Ovary (tissue), 3 donors: ENCODE data around the gene GGACT.

Experiments
- CTCF ChIP-seq, 3 donors: fragments of 450-650 bp in 2 of 3; fragments of 200-600 bp in 1 of 3; IDR thresholded peaks; one replicate each; pipeline versions ENCODE4 v1.5.1 to v1.8.0; 2016 to 2022; ENCODE audit warnings: antibody characterized with exemption in 3 of 3, mild to moderate bottlenecking in 1 of 3
- EP300 ChIP-seq: sonication (generic); formaldehyde crosslinking; IDR thresholded peaks from one replicate; pipeline ENCODE4 v1.6.1; 2017; ENCODE audit warnings: antibody characterized with exemption
- POLR2A ChIP-seq: fragments of 450-650 bp; IDR thresholded peaks from one replicate; pipeline ENCODE4 v1.6.1; 2017; ENCODE audit warnings: antibody characterized with exemption, mild to moderate bottlenecking, moderate library complexity
- donor health status: DM: no; HTN: no; CAD: no.

- TF ChIP-seq CTCF (IDR thresholded peaks at IDR 0.05) (no peak), EP300 (no peak), POLR2A (no peak)
Observed at GRCh38 chr13:100506154-100506553, 82.4 kb downstream of the GGACT start.
